A549 (cell line): ENCODE measurements around the gene KIF21A. TPM values are rescaled to one million over a fixed set of nuclear protein-coding genes. Genes with fewer than 3 reads are reported as not detected.

Experiments
- ATAC-seq, 2 experiments: fragments of 200-7000 bp in 1 of 2; fragments of >200 bp in 1 of 2; cut with Nextera tagmentation in 1 of 2; cut with Tn5 transposase in 1 of 2; 3 replicates each; pipeline versions ENCODE4 v1.8.0 to v1.9.1; 2018 to 2020; ENCODE audit warnings: mild to moderate bottlenecking in 1 of 2, moderate library complexity in 1 of 2
- CTCF ChIA-PET: fragments of 300-600 bp; sonication (Branson Sonifier 250); formaldehyde crosslinking; extraction: SDS; loops from one replicate; lab custom pipeline; 2021; ENCODE audit warnings: antibody characterized with exemption, inconsistent platforms; lab: Yijun Ruan, JAX
- POLR2A ChIA-PET: fragments of 350-600 bp; formaldehyde crosslinking; extraction: SDS; loops from one replicate; lab custom pipeline; 2021; ENCODE audit warnings: antibody characterized with exemption, inconsistent platforms; lab: Yijun Ruan, JAX
- DNase-seq, 2 experiments: peaks; one replicate each; pipeline versions ENCODE4 v3.0.0 to v3.0.0-alpha.2; 2011 to 2016; ENCODE audit warnings: low read depth in 1 of 2, low spot score in 1 of 2
- FAIRE-seq: peaks from 2 replicates; lab custom pipeline; 2011; peaks lifted over from hg19 to GRCh38; lab: Jason Lieb, UNC
- H3K27ac ChIP-seq, 2 experiments: fragments of >200 bp; sonication (Bioruptor Twin); formaldehyde crosslinking; 3 replicates each; pipeline ENCODE4 v1.5.1; 2016 to 2017
- H3K4me1 ChIP-seq: fragments of >200 bp; sonication (Bioruptor Twin); formaldehyde crosslinking; 3 replicates; pipeline ENCODE4 v1.6.1; 2016
- H3K4me2 ChIP-seq: fragments of >200 bp; sonication (Bioruptor Twin); formaldehyde crosslinking; 3 replicates; pipeline ENCODE4 v1.6.1; 2016
- H3K4me3 ChIP-seq: fragments of >200 bp; sonication (Bioruptor Twin); formaldehyde crosslinking; 3 replicates; pipeline ENCODE4 v1.5.1; 2016
- H3K9me3 ChIP-seq: fragments of >200 bp; sonication (Bioruptor Twin); formaldehyde crosslinking; 3 replicates; pipeline ENCODE4 v1.6.1; 2016
- BHLHE40 ChIP-seq: IDR thresholded peaks from 2 replicates; pipeline ENCODE4 v1.6.1; 2012; ENCODE audit warnings: low read depth, low read length, inconsistent platforms
- CBX2 ChIP-seq: fragments of 200-600 bp; sonication (generic); IDR thresholded peaks from 2 replicates; pipeline ENCODE4 v1.6.1; 2016; ENCODE audit warnings: low read depth, mild to moderate bottlenecking, borderline replicate concordance
- CEBPB ChIP-seq, 2 experiments: fragments of >200 bp in 1 of 2; sonication (Bioruptor Twin) in 1 of 2; formaldehyde crosslinking in 1 of 2; IDR thresholded peaks; 2 replicates each; pipeline ENCODE4 v1.6.1; 2012 to 2016
- CHD2 ChIP-seq: fragments of 150-350 bp; IDR thresholded peaks from 2 replicates; pipeline ENCODE4 v1.6.1; 2014; ENCODE audit warnings: low read length; ENCODE audit not compliant: partially characterized antibody
- CHD4 ChIP-seq: fragments of 200-600 bp; sonication (generic); IDR thresholded peaks from 2 replicates; pipeline ENCODE4 v1.6.1; 2016; ENCODE audit warnings: antibody characterized with exemption, mild to moderate bottlenecking, borderline replicate concordance
- KDM1A ChIP-seq: fragments of 200-600 bp; sonication (generic); IDR thresholded peaks from 2 replicates; pipeline ENCODE4 v1.6.1; 2016; ENCODE audit warnings: low read depth, mild to moderate bottlenecking
- KDM5A ChIP-seq: fragments of 200-600 bp; sonication (generic); IDR thresholded peaks from 2 replicates; pipeline ENCODE4 v1.6.1; 2016; ENCODE audit warnings: antibody characterized with exemption, mild to moderate bottlenecking
- NFE2L2 ChIP-seq: fragments of 150-350 bp; conservative IDR thresholded peaks from 2 replicates; pipeline ENCODE4 v1.6.1; 2014; ENCODE audit warnings: low read length
- RARB ChIP-seq: fragments of 250-450 bp; sonication (Bioruptor Pico); IDR thresholded peaks from 2 replicates; pipeline ENCODE4 v1.8.0; 2021; ENCODE audit warnings: mild to moderate bottlenecking, moderate library complexity
- RCOR1 ChIP-seq: fragments of 150-350 bp; IDR thresholded peaks from 2 replicates; pipeline ENCODE4 v1.6.1; 2014; ENCODE audit warnings: antibody characterized with exemption, low read length, low read depth
- SREBF2 ChIP-seq: fragments of 450-650 bp; IDR thresholded peaks from 2 replicates; pipeline ENCODE4 v1.6.1; 2014; ENCODE audit warnings: mild to moderate bottlenecking, moderate library complexity
- TFCP2L1 ChIP-seq: fragments of 250-450 bp; sonication (Bioruptor Pico); IDR thresholded peaks from 2 replicates; pipeline ENCODE4 v1.5.0; 2021; ENCODE audit warnings: mild to moderate bottlenecking
- ZC3H11A ChIP-seq: fragments of 450-650 bp; IDR thresholded peaks from 2 replicates; pipeline ENCODE4 v1.6.1; 2014; ENCODE audit warnings: antibody characterized with exemption, mild to moderate bottlenecking
- ZSCAN20 ChIP-seq: fragments of 250-450 bp; sonication (Bioruptor Pico); IDR thresholded peaks from 2 replicates; pipeline ENCODE4 v1.8.0; 2022; ENCODE audit warnings: mild to moderate bottlenecking, moderate library complexity
- WGBS: methylation state at CpG from one replicate; pipeline ENCODE4 v1.1.6; 2017; ENCODE audit errors: missing lambda C conversion rate; 5-methylcytosine and 5-hydroxymethylcytosine counted together
- polyA plus RNA-seq, 4 experiments: library from polyadenylated mRNA; depleted of rRNA in 3 of 4; stranded (reverse); fragments of >200 nt; fragmentation: RNase III in 1 of 4; extraction: RNeasy Plus Mini Kit Qiagen cat#74134 plus additional on column Dnase treatment in 1 of 4; gene quantifications; 2 replicates in 3 of 4; 3 replicates in 1 of 4; pipeline ENCODE4 v1.2.3, GENCODE V29; 2011 to 2017
- TF ChIP-seq, protein P1 (sequence below): fragments of >200 bp; sonication (Bioruptor Twin); formaldehyde crosslinking; IDR thresholded peaks from 3 replicates; pipeline ENCODE4 v1.5.1; 2016
- TF ChIP-seq, protein P2 (sequence below): IDR thresholded peaks from 2 replicates; pipeline ENCODE4 v1.6.1; 2012; ENCODE audit warnings: low read depth, borderline replicate concordance
- TF ChIP-seq, protein P3 (sequence below): fragments of 250-450 bp; sonication (Bioruptor Pico); IDR thresholded peaks from 2 replicates; pipeline ENCODE4 v1.5.0; 2021; ENCODE audit warnings: mild to moderate bottlenecking, moderate library complexity, borderline replicate concordance
- TF ChIP-seq, protein P4 (sequence below): fragments of 250-450 bp; sonication (Bioruptor Pico); IDR thresholded peaks from 2 replicates; pipeline ENCODE4 v1.5.0; 2020; ENCODE audit warnings: low read depth, mild to moderate bottlenecking, moderate library complexity
- TF ChIP-seq, protein P5 (sequence below): IDR thresholded peaks from 2 replicates; pipeline ENCODE4 v1.6.1; 2012
- TF ChIP-seq, protein P6 (sequence below): fragments of 450-650 bp; IDR thresholded peaks from 2 replicates; pipeline ENCODE4 v1.6.1; 2014; ENCODE audit warnings: antibody characterized with exemption
- TF ChIP-seq, protein P7 (sequence below): fragments of 150-350 bp; IDR thresholded peaks from 2 replicates; pipeline ENCODE4 v1.6.1; 2014; ENCODE audit warnings: low read depth, mild to moderate bottlenecking, low read length
- TF ChIP-seq, protein P8 (sequence below): IDR thresholded peaks from 2 replicates; pipeline ENCODE4 v1.6.1; 2012

The KIF21A gene
- polyA plus RNA-seq, 2 of the 4 experiments (the other 2 are of a cell fraction): 26.0 to 79.0 TPM

DNA sequence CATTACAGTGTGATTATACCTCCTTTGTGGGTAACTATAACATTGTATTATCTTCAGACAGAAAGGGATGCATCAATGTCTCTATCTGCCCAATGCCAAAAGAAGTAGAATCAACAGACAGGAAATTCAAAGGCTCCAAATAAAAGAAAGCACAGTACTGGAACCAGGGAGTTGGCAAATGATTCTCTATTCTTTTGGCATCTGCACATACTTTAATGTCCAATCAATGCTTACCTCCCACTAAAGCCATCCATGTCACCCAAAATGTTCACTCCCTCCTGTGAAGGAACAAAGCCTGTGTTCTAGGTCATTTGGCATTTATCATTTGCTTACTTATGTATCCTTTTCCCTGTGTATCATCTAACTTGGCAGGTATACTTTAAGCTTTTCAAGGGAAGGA is 36.7 kb downstream of the KIF21A start (continued):
- TF ChIP-seq, protein P1, sequence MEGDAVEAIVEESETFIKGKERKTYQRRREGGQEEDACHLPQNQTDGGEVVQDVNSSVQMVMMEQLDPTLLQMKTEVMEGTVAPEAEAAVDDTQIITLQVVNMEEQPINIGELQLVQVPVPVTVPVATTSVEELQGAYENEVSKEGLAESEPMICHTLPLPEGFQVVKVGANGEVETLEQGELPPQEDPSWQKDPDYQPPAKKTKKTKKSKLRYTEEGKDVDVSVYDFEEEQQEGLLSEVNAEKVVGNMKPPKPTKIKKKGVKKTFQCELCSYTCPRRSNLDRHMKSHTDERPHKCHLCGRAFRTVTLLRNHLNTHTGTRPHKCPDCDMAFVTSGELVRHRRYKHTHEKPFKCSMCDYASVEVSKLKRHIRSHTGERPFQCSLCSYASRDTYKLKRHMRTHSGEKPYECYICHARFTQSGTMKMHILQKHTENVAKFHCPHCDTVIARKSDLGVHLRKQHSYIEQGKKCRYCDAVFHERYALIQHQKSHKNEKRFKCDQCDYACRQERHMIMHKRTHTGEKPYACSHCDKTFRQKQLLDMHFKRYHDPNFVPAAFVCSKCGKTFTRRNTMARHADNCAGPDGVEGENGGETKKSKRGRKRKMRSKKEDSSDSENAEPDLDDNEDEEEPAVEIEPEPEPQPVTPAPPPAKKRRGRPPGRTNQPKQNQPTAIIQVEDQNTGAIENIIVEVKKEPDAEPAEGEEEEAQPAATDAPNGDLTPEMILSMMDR: no peak
- no peak for TF ChIP-seq CHD2
- TF ChIP-seq, protein P2, sequence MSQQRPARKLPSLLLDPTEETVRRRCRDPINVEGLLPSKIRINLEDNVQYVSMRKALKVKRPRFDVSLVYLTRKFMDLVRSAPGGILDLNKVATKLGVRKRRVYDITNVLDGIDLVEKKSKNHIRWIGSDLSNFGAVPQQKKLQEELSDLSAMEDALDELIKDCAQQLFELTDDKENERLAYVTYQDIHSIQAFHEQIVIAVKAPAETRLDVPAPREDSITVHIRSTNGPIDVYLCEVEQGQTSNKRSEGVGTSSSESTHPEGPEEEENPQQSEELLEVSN: no peak

DNA sequence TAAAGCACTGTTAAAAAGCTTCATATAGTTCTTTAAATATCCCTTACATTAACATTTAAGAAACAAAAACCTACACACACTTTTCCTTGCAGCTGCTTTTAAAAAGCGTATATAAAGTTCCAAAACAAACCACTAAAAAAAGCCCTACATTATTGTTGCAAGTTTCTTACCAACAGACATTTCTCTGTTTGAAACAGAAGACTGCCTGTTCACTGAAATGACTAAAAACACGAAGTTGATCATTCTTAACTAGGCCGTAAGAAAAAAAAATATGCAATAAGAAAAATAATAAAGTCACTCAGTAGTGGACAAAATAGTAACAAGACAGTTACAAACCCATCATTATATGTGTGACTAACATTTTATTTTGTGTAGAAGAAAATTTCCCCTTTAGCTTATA is 37.3 kb downstream of the KIF21A start:
- POLR2A ChIA-PET: no interaction called here
- FAIRE-seq: no peak
- no peak for TF ChIP-seq CHD2
- TF ChIP-seq, all 56 proteins: peak for 0
- no peak overlapping the region for H3K4me3 ChIP-seq
- DNase-seq (no peak), ATAC-seq (no peak)
- no peak overlapping the region for H3K4me2 ChIP-seq
- 86% methylated on average over 3 of the region's 3 CpGs for WGBS
- no peak overlapping the region for H3K27ac ChIP-seq
- H3K9me3 ChIP-seq: no peaks in the 10 kb centered on the region
- CTCF ChIA-PET: no interaction called here
- H3K4me1 ChIP-seq: peaks cover 10% of the 10 kb centered on the region; the same call in 1 of the 3 replicates

DNA sequence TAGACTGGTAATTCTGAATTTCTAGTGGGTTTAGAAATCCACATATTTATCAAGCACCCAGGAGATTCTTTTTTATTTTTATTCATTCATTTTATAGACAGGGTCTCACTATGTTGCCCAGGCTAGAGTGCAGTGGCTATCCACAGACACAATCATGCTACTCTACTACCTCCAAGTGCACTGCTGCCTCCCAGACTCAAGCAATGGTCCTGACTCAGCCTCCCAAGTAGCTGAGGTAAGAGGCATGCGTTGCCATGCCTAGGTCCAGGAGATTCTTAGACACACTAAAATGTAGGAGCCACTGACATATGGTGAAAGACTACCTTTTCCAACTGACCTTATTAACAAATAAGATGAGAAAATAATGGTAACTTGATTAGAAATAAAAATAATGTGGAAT is 38.9 kb downstream of the KIF21A start:
- H3K27ac ChIP-seq: no peak overlapping the region
- no peak for FAIRE-seq
- ChIA-PET CTCF (interaction anchor here (0.6 kb wide), 1 partner anchor 68 kb away, joined by 3 read pairs; no protein-coding TSS in a partner anchor), POLR2A (no interaction called here)
- 100% methylated on average over 1 of the region's 1 CpG for WGBS
- DNase-seq: no peak
- no peaks in the 10 kb centered on the region for H3K9me3 ChIP-seq
- H3K4me1 ChIP-seq: peaks cover 10% of the 10 kb centered on the region; the same call in 1 of the 3 replicates
- no peak for ATAC-seq
- no peak overlapping the region for H3K4me2 ChIP-seq
- no peak for TF ChIP-seq CBX2
- TF ChIP-seq, protein P3, sequence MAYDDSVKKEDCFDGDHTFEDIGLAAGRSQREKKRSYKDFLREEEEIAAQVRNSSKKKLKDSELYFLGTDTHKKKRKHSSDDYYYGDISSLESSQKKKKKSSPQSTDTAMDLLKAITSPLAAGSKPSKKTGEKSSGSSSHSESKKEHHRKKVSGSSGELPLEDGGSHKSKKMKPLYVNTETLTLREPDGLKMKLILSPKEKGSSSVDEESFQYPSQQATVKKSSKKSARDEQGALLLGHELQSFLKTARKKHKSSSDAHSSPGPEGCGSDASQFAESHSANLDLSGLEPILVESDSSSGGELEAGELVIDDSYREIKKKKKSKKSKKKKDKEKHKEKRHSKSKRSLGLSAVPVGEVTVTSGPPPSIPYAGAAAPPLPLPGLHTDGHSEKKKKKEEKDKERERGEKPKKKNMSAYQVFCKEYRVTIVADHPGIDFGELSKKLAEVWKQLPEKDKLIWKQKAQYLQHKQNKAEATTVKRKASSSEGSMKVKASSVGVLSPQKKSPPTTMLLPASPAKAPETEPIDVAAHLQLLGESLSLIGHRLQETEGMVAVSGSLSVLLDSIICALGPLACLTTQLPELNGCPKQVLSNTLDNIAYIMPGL (CRISPR knock-in tag): no peak
- no peak for TF ChIP-seq CEBPB (IDR thresholded peaks at IDR 0.05)
- no peak for TF ChIP-seq BHLHE40
- TF ChIP-seq SREBF2: no peak
- TF ChIP-seq RARB (CRISPR knock-in tag): no peak
- TF ChIP-seq, protein P4, sequence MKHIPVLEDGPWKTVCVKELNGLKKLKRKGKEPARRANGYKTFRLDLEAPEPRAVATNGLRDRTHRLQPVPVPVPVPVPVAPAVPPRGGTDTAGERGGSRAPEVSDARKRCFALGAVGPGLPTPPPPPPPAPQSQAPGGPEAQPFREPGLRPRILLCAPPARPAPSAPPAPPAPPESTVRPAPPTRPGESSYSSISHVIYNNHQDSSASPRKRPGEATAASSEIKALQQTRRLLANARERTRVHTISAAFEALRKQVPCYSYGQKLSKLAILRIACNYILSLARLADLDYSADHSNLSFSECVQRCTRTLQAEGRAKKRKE (CRISPR knock-in tag): no peak
- TF ChIP-seq RCOR1: no peak
- TF ChIP-seq NFE2L2: no peak
- TF ChIP-seq ZC3H11A: no peak
- no peak for TF ChIP-seq KDM5A
- TF ChIP-seq, protein P2: no peak
- TF ChIP-seq, protein P5, sequence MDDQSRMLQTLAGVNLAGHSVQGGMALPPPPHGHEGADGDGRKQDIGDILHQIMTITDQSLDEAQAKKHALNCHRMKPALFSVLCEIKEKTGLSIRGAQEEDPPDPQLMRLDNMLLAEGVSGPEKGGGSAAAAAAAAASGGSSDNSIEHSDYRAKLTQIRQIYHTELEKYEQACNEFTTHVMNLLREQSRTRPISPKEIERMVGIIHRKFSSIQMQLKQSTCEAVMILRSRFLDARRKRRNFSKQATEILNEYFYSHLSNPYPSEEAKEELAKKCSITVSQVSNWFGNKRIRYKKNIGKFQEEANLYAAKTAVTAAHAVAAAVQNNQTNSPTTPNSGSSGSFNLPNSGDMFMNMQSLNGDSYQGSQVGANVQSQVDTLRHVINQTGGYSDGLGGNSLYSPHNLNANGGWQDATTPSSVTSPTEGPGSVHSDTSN: no peak
- no peak for TF ChIP-seq TFCP2L1 (CRISPR knock-in tag)
- TF ChIP-seq, protein P6, sequence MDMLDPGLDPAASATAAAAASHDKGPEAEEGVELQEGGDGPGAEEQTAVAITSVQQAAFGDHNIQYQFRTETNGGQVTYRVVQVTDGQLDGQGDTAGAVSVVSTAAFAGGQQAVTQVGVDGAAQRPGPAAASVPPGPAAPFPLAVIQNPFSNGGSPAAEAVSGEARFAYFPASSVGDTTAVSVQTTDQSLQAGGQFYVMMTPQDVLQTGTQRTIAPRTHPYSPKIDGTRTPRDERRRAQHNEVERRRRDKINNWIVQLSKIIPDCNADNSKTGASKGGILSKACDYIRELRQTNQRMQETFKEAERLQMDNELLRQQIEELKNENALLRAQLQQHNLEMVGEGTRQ: no peak
- no peak for TF ChIP-seq ZSCAN20 (CRISPR knock-in tag)
- TF ChIP-seq, protein P7, sequence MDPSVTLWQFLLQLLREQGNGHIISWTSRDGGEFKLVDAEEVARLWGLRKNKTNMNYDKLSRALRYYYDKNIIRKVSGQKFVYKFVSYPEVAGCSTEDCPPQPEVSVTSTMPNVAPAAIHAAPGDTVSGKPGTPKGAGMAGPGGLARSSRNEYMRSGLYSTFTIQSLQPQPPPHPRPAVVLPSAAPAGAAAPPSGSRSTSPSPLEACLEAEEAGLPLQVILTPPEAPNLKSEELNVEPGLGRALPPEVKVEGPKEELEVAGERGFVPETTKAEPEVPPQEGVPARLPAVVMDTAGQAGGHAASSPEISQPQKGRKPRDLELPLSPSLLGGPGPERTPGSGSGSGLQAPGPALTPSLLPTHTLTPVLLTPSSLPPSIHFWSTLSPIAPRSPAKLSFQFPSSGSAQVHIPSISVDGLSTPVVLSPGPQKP: no peak
- TF ChIP-seq KDM1A: no peak
- TF ChIP-seq, protein P8, sequence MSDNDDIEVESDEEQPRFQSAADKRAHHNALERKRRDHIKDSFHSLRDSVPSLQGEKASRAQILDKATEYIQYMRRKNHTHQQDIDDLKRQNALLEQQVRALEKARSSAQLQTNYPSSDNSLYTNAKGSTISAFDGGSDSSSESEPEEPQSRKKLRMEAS: no peak
- no peak for TF ChIP-seq CHD4
- no peak overlapping the region for H3K4me3 ChIP-seq
